ENCODE results near the gene ARHGAP26. TPM values are rescaled to one million over a fixed set of nuclear protein-coding genes. Genes with fewer than 3 reads are reported as not detected.

Gene ARHGAP26
- total and polyA plus RNA-seq, 4 donors, result 5.4 to 52.3 (median 30.4) TPM

GRCh38 chr5:143101725-143102386 lies 331.7 kb downstream of the ARHGAP26 start:
- H3K9ac ChIP-seq (ENCODE audit: insufficient read depth in 1 of 2, low read length in 2 of 2), result no peak overlapping the region
- WGBS, 2 donors, result 83 to 84% methylated on average over 7 of the region's 7 CpGs
- H3K9me3 ChIP-seq (ENCODE audit: control insufficient read depth in 4 of 4, insufficient read depth in 3 of 4, low read length in 3 of 4), result no peaks in the 10 kb centered on the region

GRCh38 chr5:143102411-143102810 lies 332.2 kb downstream of the ARHGAP26 start:
- no peaks in the 10 kb centered on the region for H3K9me3 ChIP-seq (ENCODE audit: control insufficient read depth in 4 of 4, insufficient read depth in 3 of 4, low read length in 3 of 4)
- H3K36me3 ChIP-seq (ENCODE audit: control insufficient read depth in 4 of 4, insufficient read depth in 4 of 4, low read length in 4 of 4), result no peaks in the 10 kb centered on the region
- DNase-seq (no peak), ATAC-seq (ENCODE audit: insufficient read depth, low FRiP score) (no peak)
- H3K4me3 ChIP-seq, result no peak overlapping the region
- WGBS, 2 donors, result 87 to 89% methylated on average over 6 of the region's 6 CpGs
- no peaks in the 10 kb centered on the region for H3K27me3 ChIP-seq (ENCODE audit: control insufficient read depth in 3 of 3, insufficient read depth in 3 of 3, low read length in 2 of 3)
- H3K4me1 ChIP-seq (ENCODE audit: control insufficient read depth in 5 of 5, insufficient read depth in 5 of 5, low read length in 5 of 5), result peaks cover 0 to 8% (median 0%) of the 10 kb centered on the region in 5 donors
- peak overlapping the region in 1 of 2 donors; percentile 49 for H3K27ac ChIP-seq (ENCODE audit: low read depth in 1 of 2, low read length in 1 of 2)
- TF ChIP-seq, protein P1, sequence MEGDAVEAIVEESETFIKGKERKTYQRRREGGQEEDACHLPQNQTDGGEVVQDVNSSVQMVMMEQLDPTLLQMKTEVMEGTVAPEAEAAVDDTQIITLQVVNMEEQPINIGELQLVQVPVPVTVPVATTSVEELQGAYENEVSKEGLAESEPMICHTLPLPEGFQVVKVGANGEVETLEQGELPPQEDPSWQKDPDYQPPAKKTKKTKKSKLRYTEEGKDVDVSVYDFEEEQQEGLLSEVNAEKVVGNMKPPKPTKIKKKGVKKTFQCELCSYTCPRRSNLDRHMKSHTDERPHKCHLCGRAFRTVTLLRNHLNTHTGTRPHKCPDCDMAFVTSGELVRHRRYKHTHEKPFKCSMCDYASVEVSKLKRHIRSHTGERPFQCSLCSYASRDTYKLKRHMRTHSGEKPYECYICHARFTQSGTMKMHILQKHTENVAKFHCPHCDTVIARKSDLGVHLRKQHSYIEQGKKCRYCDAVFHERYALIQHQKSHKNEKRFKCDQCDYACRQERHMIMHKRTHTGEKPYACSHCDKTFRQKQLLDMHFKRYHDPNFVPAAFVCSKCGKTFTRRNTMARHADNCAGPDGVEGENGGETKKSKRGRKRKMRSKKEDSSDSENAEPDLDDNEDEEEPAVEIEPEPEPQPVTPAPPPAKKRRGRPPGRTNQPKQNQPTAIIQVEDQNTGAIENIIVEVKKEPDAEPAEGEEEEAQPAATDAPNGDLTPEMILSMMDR (IDR thresholded peaks at IDR 0.05; ENCODE audit: control extremely low read depth, extremely low read depth), result no peak
- H3K9ac ChIP-seq (ENCODE audit: insufficient read depth in 1 of 2, low read length in 2 of 2), result no peak overlapping the region

More at GRCh38 chr5:143101725-143102386, 331.7 kb downstream of the ARHGAP26 start:
- H3K4me1 ChIP-seq (ENCODE audit: control insufficient read depth in 5 of 5, insufficient read depth in 5 of 5, low read length in 5 of 5), result peaks cover 0 to 5% (median 0%) of the 10 kb centered on the region in 5 donors
- ATAC-seq (ENCODE audit: insufficient read depth, low FRiP score) (no peak), DNase-seq (no peak)
- H3K36me3 ChIP-seq (ENCODE audit: control insufficient read depth in 4 of 4, insufficient read depth in 4 of 4, low read length in 4 of 4), result no peaks in the 10 kb centered on the region
- no peak overlapping the region for H3K4me3 ChIP-seq
- TF ChIP-seq, protein P1 (IDR thresholded peaks at IDR 0.05; ENCODE audit: control extremely low read depth, extremely low read depth), result no peak
- H3K27ac ChIP-seq (ENCODE audit: low read depth in 1 of 2, low read length in 1 of 2), result peak overlapping the region in 1 of 2 donors; percentile 49
- no peaks in the 10 kb centered on the region for H3K27me3 ChIP-seq (ENCODE audit: control insufficient read depth in 3 of 3, insufficient read depth in 3 of 3, low read length in 2 of 3)

DNA sequence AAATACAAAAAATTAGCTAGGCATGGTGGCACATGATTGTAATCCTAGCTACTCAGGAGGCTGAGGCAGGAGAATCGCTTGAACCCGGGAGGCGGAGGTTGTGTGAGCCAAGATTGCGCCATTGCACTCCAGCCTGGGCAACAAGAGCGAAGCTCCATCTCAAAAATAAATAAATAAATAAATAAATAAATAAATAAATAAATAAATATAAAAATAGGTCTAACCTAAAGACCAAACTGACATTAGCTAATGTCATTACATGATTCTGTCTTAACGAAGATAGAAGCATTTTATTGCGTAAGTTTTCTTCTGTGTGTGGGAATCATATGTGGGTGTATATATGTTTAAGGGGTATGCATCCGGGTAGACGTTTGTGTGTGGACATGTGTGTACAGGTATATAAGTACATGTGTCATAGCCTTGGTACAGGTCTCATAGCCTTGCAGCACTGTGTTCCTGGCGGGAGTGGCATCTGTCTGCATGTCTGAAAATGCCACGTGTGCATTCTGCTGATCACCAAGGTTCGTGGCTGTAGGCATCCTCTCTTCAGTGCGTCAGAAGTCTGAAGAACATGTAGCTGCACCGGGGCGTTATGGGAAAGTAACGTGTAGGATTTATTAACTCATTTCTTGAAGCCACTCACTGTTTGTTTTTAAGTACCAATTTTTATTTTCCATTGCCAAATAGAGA lies 335.2 kb downstream of the ARHGAP26 start:
- Histone ChIP-seq H3K27ac (ENCODE audit: low read depth in 1 of 2, low read length in 1 of 2) (no peak overlapping the region), H3K4me1 (ENCODE audit: control insufficient read depth in 5 of 5, insufficient read depth in 5 of 5, low read length in 5 of 5) (peaks cover 0 to 13% (median 0%) of the 10 kb centered on the region in 5 donors), H3K36me3 (ENCODE audit: control insufficient read depth in 4 of 4, insufficient read depth in 4 of 4, low read length in 4 of 4) (no peaks in the 10 kb centered on the region), H3K9ac (ENCODE audit: insufficient read depth in 1 of 2, low read length in 2 of 2) (no peak overlapping the region), H3K4me3 (no peak overlapping the region), H3K27me3 (ENCODE audit: control insufficient read depth in 3 of 3, insufficient read depth in 3 of 3, low read length in 2 of 3) (no peaks in the 10 kb centered on the region), H3K9me3 (ENCODE audit: control insufficient read depth in 4 of 4, insufficient read depth in 3 of 4, low read length in 3 of 4) (no peaks in the 10 kb centered on the region)
- no peak for ATAC-seq (ENCODE audit: insufficient read depth, low FRiP score)
- TF ChIP-seq, protein P1 (IDR thresholded peaks at IDR 0.05; ENCODE audit: control extremely low read depth, extremely low read depth), result no peak
- DNase-seq, result no peak
- 85 to 88% methylated on average over 16 of the region's 16 CpGs for WGBS, 2 donors

All from lung (tissue), 12 donors.